CD4-positive, alpha-beta T cell treated with Interleukin-1 beta for 1 hour (primary cell): ENCODE data around the gene PTPN2.
A peak's percentile ranks its signal among the peaks of the same experiment; 100 is the strongest.
"Not testable (repeated sequence)": the region's sequence is repeated elsewhere in the genome, so short reads cannot be mapped to it uniquely, and the experiment has no call there.

Experiments
- DNase-seq, 2 donors: peaks; one replicate each; pipeline ENCODE4 v3.0.0-alpha.2; 2020 to 2022

Gene PTPN2

GRCh38 chr18:12883684-12884405 lies at the start of gene PTPN2:
Gene PTPN2, minus strand, starts transcription at chr18:12884237. Its CDS starts 96 bp downstream, at chr18:12884141.
- DNase-seq = peak; percentile 93 to 96

- no peak for DNase-seq
Measured at GRCh38 chr18:12933327-12933726, 49.3 kb upstream of the PTPN2 start.

- no peak for DNase-seq
Measured at GRCh38 chr18:12930908-12931307, 46.9 kb upstream of the PTPN2 start.

- DNase-seq = no peak
Measured at GRCh38 chr18:12930376-12930775, 46.3 kb upstream of the PTPN2 start.

GRCh38 chr18:12929477-12930083 lies 45.5 kb upstream of the PTPN2 start:
- DNase-seq = peak; percentile 7 to 15

- no peak for DNase-seq
Measured at GRCh38 chr18:12928641-12929040, 44.6 kb upstream of the PTPN2 start.

GRCh38 chr18:12928206-12928605 lies 44.2 kb upstream of the PTPN2 start:
- no peak for DNase-seq

GRCh38 chr18:12924616-12925015 lies 40.6 kb upstream of the PTPN2 start:
- no peak for DNase-seq

- no peak for DNase-seq
Measured at GRCh38 chr18:12922266-12922665, 38.2 kb upstream of the PTPN2 start.

GRCh38 chr18:12921178-12921577 lies 37.1 kb upstream of the PTPN2 start:
- peak; percentile 36 to 54 for DNase-seq

GRCh38 chr18:12911929-12912703 lies 28.1 kb upstream of the PTPN2 start:
- DNase-seq = no peak

- DNase-seq = peak; percentile 48 to 55
Measured at GRCh38 chr18:12911025-12911928, 27.2 kb upstream of the PTPN2 start.

GRCh38 chr18:12908706-12909105 lies 24.7 kb upstream of the PTPN2 start:
- DNase-seq = no peak

- DNase-seq = no peak
Measured at GRCh38 chr18:12907258-12907925, 23.4 kb upstream of the PTPN2 start.

GRCh38 chr18:12906773-12907172 lies 22.7 kb upstream of the PTPN2 start:
- no peak for DNase-seq

GRCh38 chr18:12906119-12906518 lies 22.1 kb upstream of the PTPN2 start:
- DNase-seq = no peak

- DNase-seq = peak; percentile 49 to 62
Measured at GRCh38 chr18:12904012-12904516, 20.0 kb upstream of the PTPN2 start.

- not testable (repeated sequence) for DNase-seq
Measured at GRCh38 chr18:12901208-12901607, 17.2 kb upstream of the PTPN2 start.

- DNase-seq = peak in 1 of 2 donors; percentile 15
Measured at GRCh38 chr18:12896784-12897333, 12.8 kb upstream of the PTPN2 start.

- no peak for DNase-seq
Measured at GRCh38 chr18:12895626-12896025, 11.6 kb upstream of the PTPN2 start.

- DNase-seq = no peak
Measured at GRCh38 chr18:12895014-12895413, 11.0 kb upstream of the PTPN2 start.

GRCh38 chr18:12891561-12891960 lies 7.5 kb upstream of the PTPN2 start:
- no peak for DNase-seq
